ENCODE data around the gene WIPF1.

WIPF1 gene

DNA sequence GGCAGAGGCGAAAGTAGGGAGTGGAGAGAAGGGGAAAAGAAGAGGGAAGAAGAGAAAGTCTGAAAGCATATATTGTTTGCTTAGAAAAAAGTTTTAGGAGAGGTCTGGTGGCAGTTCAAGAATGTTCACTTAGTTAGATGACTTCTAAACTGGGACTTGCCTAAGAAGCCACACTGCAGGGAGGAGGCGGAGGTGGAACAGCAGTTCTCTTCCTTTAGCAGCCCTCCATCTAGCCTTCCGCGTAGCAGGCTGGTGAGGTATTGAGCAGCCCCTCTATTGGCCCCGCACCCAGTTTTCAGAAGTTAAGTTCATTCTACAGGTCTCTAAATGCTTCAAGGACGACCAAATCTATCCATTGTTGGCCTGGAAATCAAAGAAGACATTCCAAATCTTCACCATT lies 31.9 kb upstream of the WIPF1 start:
- H3K9me3 Mint-ChIP-seq = no peaks in the 10 kb centered on the region
- H3K4me1 Mint-ChIP-seq = peaks cover 68% of the 10 kb centered on the region
- H3K4me3 Mint-ChIP-seq = peak overlapping the region; percentile 8
- H3K27ac Mint-ChIP-seq = peak overlapping the region; percentile 96
- H3K36me3 Mint-ChIP-seq = peaks cover 88% of the 10 kb centered on the region
- DNase-seq (ENCODE audit: low spot score in 2 of 2) (no peak), ATAC-seq (no peak)

DNA sequence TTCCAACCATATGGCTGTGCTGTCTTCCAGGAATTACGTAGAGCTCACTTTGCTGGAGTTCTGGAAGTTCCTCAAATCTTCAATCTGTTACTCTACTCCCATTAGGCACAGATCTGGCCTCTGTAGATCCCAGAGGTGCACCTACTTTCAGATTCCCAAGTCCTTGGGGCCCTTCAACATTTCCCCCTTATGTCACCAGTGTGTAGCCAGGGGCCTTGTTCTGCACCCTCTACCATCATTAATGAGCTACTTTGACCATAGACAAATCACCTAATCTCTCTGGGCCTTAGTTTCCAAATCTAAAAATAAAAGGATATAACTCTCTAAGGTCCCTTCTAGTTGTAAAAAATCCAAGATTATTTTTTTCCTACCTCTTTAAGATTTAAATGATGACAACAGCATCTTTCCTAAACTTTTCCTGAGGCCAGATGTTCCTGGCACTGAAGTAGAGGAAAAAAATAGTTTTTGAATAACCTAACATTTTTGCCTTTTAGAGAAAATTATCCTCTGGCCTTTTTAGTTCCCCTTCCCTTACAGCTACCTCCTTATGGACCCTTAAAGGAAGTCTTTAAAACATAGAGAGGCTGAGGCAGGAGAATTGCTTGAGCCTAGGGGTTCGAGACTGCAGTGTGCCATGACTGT lies 31.0 kb upstream of the WIPF1 start:
- no peak for DNase-seq (ENCODE audit: low spot score in 2 of 2)
- no peak for ATAC-seq
- Mint-ChIP-seq H3K36me3 (peaks cover 88% of the 10 kb centered on the region), H3K9me3 (no peaks in the 10 kb centered on the region), H3K4me1 (peaks cover 66% of the 10 kb centered on the region), H3K4me3 (peak overlapping the region; percentile 8), H3K27ac (peak overlapping the region; percentile 96)

DNA sequence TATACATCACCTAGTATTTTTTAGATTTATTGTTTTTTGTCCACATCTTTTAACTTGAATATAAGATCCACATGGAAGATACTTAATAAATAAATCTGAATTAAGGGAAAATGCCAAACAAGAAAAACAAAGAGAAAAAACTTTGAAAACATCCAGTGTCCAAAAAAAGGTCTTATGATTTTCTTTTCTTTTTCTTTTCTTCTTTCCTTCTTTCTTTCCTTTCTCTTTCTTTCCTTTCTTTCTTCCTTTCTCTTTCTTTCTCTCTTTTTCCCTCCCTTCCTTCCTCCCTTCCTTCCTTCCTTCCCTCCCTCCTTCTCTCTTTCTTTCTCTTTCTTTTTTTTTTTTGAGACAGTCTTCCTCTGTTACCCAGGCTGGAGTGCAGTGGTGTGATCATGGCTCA lies 29.6 kb upstream of the WIPF1 start:
- no peak overlapping the region for H3K4me3 Mint-ChIP-seq
- peak overlapping the region; percentile 84 for H3K27ac Mint-ChIP-seq
- peaks cover 54% of the 10 kb centered on the region for H3K4me1 Mint-ChIP-seq
- no peaks in the 10 kb centered on the region for H3K9me3 Mint-ChIP-seq
- H3K36me3 Mint-ChIP-seq = peaks cover 88% of the 10 kb centered on the region
- DNase-seq (ENCODE audit: low spot score in 2 of 2) = no peak
- no peak for ATAC-seq

DNA sequence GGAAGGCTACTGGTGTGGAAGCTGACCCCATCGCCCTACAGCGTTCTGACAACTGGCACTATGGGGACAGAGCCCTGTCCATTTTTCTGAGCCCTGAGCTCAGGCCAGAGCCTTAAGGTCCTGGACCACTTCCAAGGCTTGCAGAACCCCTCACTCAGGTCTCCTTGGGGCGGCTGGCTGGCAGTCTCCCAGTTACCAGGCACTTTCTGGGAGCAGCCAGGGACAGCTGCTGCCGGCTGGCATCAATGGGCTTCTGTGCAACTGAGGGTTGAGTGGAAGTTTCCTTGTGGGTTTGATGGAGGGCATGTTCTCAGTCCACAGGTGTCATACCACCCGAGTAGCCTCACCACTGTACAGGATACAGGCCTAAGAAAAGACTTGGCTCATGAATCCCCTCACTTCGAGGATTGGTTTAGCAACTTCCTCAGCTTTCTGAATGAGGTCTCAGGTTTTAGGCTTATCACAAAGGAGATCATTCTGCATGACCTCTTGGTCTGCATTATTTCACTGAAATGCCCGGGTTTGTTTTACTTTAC lies 27.4 kb upstream of the WIPF1 start:
- Mint-ChIP-seq H3K27ac (peak overlapping the region; percentile 56), H3K9me3 (no peaks in the 10 kb centered on the region), H3K36me3 (peaks cover 79% of the 10 kb centered on the region), H3K4me1 (peaks cover 45% of the 10 kb centered on the region), H3K4me3 (no peak overlapping the region)
- DNase-seq (ENCODE audit: low spot score in 2 of 2) (no peak), ATAC-seq (no peak)

DNA sequence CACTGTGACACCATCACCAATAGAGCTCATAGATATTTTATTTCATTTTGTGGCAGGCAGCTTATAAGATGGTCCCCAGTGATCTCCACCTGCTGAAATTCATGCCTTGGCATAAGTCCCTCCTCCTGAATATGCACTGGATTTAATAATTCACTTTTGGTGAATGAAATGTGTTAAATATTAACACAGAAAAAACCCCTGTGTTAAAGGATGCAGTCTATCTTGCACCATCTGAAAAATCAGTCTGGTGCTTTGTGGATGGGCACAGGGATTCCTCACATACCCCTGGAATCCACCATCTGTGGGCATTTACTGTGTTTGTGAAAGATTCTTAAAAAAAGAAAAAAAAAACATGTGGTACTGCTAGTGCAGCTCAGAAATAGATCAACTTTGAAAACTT lies 26.1 kb upstream of the WIPF1 start:
- DNase-seq (ENCODE audit: low spot score in 2 of 2) (no peak), ATAC-seq (no peak)
- no peaks in the 10 kb centered on the region for H3K9me3 Mint-ChIP-seq
- H3K4me3 Mint-ChIP-seq = no peak overlapping the region
- H3K36me3 Mint-ChIP-seq = peaks cover 66% of the 10 kb centered on the region
- H3K27ac Mint-ChIP-seq = peak overlapping the region; percentile 37
- H3K4me1 Mint-ChIP-seq = peaks cover 38% of the 10 kb centered on the region

DNA sequence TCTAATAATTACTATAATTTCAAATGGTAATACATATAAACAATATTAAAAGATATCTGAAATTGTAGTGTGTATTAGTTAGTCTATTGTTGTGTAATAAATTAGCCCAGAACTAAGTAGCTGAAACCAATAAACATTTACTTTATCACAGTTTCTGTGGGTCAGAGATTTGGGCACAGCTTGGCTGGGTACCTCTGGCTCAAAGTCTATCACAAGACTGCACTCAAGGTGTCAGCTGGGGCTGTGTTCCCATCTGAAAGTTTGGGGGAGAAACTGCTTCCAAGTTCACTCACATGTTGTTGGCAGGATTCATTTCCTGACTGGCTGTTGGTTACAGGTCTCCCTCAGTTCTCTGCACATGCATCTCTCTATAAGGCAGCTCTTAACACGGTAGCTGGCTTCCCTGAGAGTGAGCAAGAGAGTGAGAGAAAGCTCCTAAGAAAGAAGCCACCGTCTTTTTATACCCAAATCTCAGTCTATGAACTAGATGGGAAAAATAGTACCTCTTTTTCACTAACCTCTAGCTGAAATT lies 25.6 kb upstream of the WIPF1 start:
- Mint-ChIP-seq H3K36me3 (peaks cover 61% of the 10 kb centered on the region), H3K4me1 (peaks cover 38% of the 10 kb centered on the region), H3K4me3 (no peak overlapping the region), H3K9me3 (no peaks in the 10 kb centered on the region), H3K27ac (peak overlapping the region; percentile 37)
- DNase-seq (ENCODE audit: low spot score in 2 of 2) = no peak
- peak; percentile 36 for ATAC-seq

DNA sequence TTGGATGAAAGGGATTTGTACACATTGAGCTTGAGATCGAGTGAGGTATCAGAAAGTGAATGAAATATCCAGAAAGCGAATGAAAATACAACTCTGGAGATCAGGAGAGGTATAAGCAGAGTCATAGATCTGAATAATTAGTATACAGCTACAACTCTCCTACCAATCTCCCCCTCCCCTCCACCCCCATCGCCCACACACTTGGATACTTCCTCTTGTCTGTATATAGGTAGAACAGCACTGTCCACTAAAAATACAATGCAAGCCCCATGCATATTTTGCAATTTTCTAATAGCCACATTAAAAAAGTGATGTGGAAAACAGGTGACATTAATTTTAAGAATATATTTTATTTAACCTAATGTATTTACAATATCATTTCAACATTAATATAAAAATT lies 23.7 kb upstream of the WIPF1 start:
- Mint-ChIP-seq H3K4me3 (no peak overlapping the region), H3K4me1 (peaks cover 36% of the 10 kb centered on the region), H3K36me3 (peaks cover 55% of the 10 kb centered on the region), H3K27ac (peak overlapping the region; percentile 8), H3K9me3 (no peaks in the 10 kb centered on the region)
- no peak for ATAC-seq
- DNase-seq (ENCODE audit: low spot score in 2 of 2) = no peak

DNA sequence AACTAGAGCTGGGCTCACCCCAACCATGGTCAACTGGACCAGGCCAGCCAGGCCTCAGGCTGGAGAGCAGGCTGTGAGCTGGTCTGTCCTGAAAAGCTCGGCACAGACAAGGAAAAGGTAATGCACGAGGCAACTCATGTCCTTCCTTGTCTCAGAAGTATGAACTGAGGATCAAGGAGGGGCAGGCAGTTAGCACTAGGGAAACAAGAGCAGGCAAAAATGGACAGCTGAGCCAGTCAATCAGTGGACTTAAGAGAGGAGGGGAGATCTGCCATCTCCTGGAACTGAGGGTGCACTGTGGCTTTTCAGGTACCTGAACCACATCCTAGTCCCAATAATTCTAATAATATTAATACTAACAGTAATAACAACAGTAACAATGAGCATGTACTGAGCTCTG lies 20.6 kb upstream of the WIPF1 start:
- H3K27ac Mint-ChIP-seq = peak overlapping the region; percentile 94
- ATAC-seq (peak; percentile 6), DNase-seq (ENCODE audit: low spot score in 2 of 2) (no peak)
- no peaks in the 10 kb centered on the region for H3K9me3 Mint-ChIP-seq
- peak overlapping the region; percentile 58 for H3K4me3 Mint-ChIP-seq
- peaks cover 60% of the 10 kb centered on the region for H3K4me1 Mint-ChIP-seq
- peaks cover 51% of the 10 kb centered on the region for H3K36me3 Mint-ChIP-seq

DNA sequence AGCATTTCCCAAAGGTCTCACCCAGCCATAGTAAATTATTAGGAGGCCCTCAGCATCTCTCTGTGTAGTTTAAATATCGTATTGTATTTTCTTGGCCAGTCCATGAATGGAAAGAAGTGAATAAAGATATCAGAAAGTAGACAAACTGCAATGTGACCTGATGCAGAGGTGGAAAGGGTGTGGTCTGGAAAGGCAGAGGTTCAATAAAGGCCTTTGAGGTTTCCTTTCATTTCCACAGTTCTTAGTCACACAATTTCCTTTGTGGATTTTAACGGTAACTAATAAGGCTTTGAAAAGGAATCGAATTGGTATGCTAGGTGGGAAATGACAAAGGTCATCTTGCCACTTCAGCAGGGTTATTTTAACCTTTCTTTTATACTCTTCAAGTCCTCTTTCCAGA lies 20.1 kb upstream of the WIPF1 start:
- H3K27ac Mint-ChIP-seq = peak overlapping the region; percentile 94
- peaks cover 49% of the 10 kb centered on the region for H3K36me3 Mint-ChIP-seq
- peak overlapping the region; percentile 58 for H3K4me3 Mint-ChIP-seq
- peaks cover 65% of the 10 kb centered on the region for H3K4me1 Mint-ChIP-seq
- ATAC-seq = peak; percentile 83
- no peak for DNase-seq (ENCODE audit: low spot score in 2 of 2)
- H3K9me3 Mint-ChIP-seq = no peaks in the 10 kb centered on the region

DNA sequence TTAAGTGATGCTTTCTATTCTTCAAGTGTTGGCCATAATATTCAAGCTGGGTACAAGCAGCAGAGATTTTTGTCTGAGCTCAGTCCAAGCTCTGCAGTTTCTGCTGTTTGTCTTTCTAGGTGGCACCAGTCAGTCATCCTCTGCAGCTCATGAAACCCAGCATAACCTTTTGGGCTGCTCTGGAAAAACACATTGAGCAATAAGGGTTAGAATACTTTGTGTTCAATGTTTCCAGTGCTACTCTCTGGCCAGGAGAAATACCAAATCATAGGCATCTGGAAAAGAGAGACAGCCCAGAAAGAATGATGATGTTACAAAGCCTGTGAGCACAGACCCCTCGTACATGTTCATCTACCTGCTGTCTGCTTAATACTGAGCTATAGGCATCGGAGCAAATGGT lies 19.5 kb upstream of the WIPF1 start:
- H3K27ac Mint-ChIP-seq = peak overlapping the region; percentile 94
- H3K36me3 Mint-ChIP-seq = peaks cover 49% of the 10 kb centered on the region
- H3K9me3 Mint-ChIP-seq = no peaks in the 10 kb centered on the region
- H3K4me1 Mint-ChIP-seq = peaks cover 69% of the 10 kb centered on the region
- ATAC-seq = peak; percentile 44
- H3K4me3 Mint-ChIP-seq = peak overlapping the region; percentile 58
- peak in 1 of 2 donors; percentile 41 for DNase-seq (ENCODE audit: low spot score in 2 of 2)

DNA sequence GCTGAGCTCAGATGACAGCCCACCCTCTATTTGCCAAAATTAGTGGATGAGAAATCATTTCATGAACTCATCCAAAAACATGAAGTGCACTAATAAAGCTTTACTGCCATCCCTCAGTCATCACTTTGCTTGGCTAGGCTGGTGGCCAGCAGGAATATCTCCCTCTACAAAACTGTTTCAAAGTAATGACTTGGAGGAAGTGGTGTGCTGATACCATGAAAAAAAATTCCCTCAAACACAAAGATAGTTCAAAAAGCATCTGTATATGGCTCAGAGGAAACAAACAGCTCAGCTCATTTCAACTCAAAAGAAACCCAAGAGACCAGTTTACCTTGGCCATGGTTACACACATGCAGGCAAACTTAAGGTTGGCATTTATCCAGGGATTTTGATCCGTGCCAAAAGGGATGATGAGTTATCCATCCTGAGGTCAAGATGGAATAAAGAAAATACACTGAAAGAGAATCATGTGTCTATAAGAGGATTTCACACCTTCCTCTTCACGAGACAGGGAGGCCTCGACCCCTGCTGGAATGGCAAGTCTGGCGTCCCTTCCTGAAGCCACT lies 18.4 kb upstream of the WIPF1 start:
- peak overlapping the region; percentile 11 for H3K4me3 Mint-ChIP-seq
- H3K4me1 Mint-ChIP-seq = peaks cover 73% of the 10 kb centered on the region
- H3K27ac Mint-ChIP-seq = peak overlapping the region; percentile 94
- H3K36me3 Mint-ChIP-seq = peaks cover 56% of the 10 kb centered on the region
- DNase-seq (ENCODE audit: low spot score in 2 of 2) (peak in 1 of 2 donors; percentile 50), ATAC-seq (peak; percentile 74)
- H3K9me3 Mint-ChIP-seq = no peaks in the 10 kb centered on the region

DNA sequence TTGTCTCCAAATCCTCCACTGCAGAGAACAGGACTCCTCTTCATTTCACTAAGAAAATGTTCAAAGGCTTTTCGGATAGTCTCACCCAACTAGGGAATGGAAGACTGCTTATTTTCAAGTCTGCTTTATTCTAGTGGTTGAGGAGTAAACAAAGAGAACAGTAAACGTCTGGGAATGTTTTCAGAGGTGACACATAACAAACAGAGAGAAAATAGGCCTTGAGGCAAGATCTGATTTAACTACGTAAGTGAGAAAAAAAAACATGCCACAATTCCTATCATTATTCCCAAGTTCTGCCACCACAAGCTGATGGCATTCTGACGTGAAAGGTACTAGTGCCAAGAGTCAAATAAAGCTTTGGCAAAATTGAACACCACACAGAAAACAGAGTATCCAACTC lies 16.7 kb upstream of the WIPF1 start:
- DNase-seq (ENCODE audit: low spot score in 2 of 2) (no peak), ATAC-seq (no peak)
- Mint-ChIP-seq H3K27ac (peak overlapping the region; percentile 74), H3K36me3 (peaks cover 69% of the 10 kb centered on the region), H3K9me3 (no peaks in the 10 kb centered on the region), H3K4me3 (no peak overlapping the region), H3K4me1 (peaks cover 82% of the 10 kb centered on the region)

DNA sequence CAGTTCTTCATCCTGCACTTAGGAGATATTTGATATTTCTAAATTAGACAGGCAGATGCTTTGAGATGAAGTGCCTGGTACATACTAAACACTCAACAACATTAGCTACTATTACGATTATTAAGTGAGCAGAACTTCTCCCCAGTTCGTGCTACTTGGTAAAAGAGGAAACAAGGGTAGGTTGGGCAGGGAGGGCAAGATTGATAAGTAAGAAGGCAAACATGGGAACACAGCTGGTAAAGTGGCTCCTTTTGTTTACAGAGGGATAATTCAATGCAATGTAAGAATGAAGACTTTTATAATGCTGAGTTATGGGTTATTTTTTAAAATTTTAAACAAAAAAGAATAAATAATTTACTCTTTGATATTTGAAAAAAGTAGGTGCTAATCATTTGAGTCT lies 15.9 kb upstream of the WIPF1 start:
- H3K27ac Mint-ChIP-seq = peak overlapping the region; percentile 74
- H3K4me3 Mint-ChIP-seq = no peak overlapping the region

DNA sequence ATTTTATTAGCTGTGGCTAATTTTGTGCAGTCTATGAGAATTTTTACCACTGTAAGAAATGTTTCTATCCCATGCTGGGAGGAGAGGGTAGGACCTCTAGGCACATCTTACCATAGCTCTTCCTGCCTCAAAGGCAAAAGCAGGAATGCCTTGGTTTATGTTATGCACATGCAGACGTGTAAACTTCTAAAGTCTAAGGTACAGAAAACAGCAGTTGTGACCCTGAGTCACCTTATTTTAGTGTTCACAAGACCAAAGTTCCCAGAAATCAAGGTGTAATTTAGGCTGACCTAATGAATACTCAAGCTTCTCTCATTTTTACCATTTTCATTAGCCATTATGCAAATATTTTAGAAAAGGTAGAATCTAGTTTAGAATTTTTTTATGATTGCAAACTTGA lies 15.4 kb upstream of the WIPF1 start:
- H3K36me3 Mint-ChIP-seq = peaks cover 70% of the 10 kb centered on the region
- peaks cover 84% of the 10 kb centered on the region for H3K4me1 Mint-ChIP-seq
- peak in 1 of 2 donors; percentile 44 for DNase-seq (ENCODE audit: low spot score in 2 of 2)
- H3K9me3 Mint-ChIP-seq = no peaks in the 10 kb centered on the region
- ATAC-seq = no peak
- H3K4me3 Mint-ChIP-seq = no peak overlapping the region
- peak overlapping the region; percentile 74 for H3K27ac Mint-ChIP-seq

More for the DNA sequence above, 15.9 kb upstream of the WIPF1 start:
- Mint-ChIP-seq H3K4me1 (peaks cover 84% of the 10 kb centered on the region), H3K9me3 (no peaks in the 10 kb centered on the region), H3K36me3 (peaks cover 70% of the 10 kb centered on the region)
- no peak for DNase-seq (ENCODE audit: low spot score in 2 of 2)
- no peak for ATAC-seq

DNA sequence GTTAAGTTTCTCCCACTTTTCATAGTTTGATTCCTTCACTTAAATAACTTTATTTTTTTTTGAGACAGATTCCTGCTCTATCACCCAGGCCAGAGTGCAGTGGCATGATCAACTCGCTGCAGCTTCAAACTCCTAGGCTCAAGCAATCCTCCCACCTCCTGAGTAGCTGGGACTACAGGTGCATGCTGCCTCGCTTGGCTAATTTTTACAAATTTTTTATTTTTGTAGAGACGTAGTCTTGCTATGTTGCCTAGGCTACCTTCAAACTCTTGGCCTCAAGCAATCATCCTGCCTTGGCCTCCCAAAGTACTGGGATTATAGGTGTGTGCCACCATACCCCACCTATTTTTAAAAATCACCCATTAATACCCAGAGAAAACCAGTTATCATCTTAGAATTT lies 14.2 kb upstream of the WIPF1 start:
- no peaks in the 10 kb centered on the region for H3K9me3 Mint-ChIP-seq
- H3K4me3 Mint-ChIP-seq = no peak overlapping the region
- ATAC-seq (no peak), DNase-seq (ENCODE audit: low spot score in 2 of 2) (no peak)
- H3K36me3 Mint-ChIP-seq = peaks cover 62% of the 10 kb centered on the region
- peaks cover 84% of the 10 kb centered on the region for H3K4me1 Mint-ChIP-seq
- H3K27ac Mint-ChIP-seq = peak overlapping the region; percentile 95

DNA sequence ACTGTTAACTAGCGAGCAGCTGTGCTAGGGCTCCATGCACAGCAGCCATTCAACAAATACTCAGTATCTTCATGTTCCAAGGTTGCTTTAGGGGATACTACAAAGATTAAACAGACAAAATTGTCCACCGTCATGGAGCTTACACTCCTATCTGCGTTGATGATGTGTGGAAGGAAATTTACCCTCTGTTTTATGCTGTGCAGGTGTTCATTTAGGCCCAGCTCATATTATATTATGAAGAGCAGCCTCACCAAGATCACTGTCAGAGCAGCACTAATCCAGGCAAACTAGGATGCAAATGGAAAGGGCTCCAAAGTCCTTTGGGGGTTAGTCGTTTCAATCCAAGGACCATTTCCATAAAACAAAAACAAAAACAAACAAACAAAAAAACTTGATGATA lies 13.4 kb upstream of the WIPF1 start:
- H3K27ac Mint-ChIP-seq = peak overlapping the region; percentile 95
- DNase-seq (ENCODE audit: low spot score in 2 of 2) (no peak), ATAC-seq (no peak)
- H3K4me1 Mint-ChIP-seq = peaks cover 88% of the 10 kb centered on the region
- H3K4me3 Mint-ChIP-seq = peak overlapping the region; percentile 51
- H3K36me3 Mint-ChIP-seq = peaks cover 61% of the 10 kb centered on the region
- H3K9me3 Mint-ChIP-seq = no peaks in the 10 kb centered on the region
